ENCODE measurements around the gene FDX1.

- TF ChIP-seq POLR2A (IDR thresholded peaks at IDR 0.05) (no peak), CTCF (IDR thresholded peaks at IDR 0.05) (no peak), POLR2AphosphoS5 (IDR thresholded peaks at IDR 0.05; ENCODE audit: insufficient read depth in 1 of 2, low read depth in 1 of 2) (no peak)
Observed at GRCh38 chr11:110428956-110429730, 605 bp upstream of the FDX1 start.
